HG03060 (cell line): ENCODE results near the gene MICALL2.

Source experiments
- ATAC-seq: cut with Tn5 transposase; IDR thresholded peaks from one replicate; pipeline ENCODE4 v1.9.1; 2021; ENCODE audit warnings: low read depth, moderate number of reproducible peaks; ENCODE audit not compliant: unreplicated experiment

The MICALL2 gene

GRCh38 chr7:1421946-1422345, 37.3 kb downstream of the MICALL2 start:
- ATAC-seq, result no peak

- ATAC-seq, result no peak
Observed at GRCh38 chr7:1421020-1421790, 38.1 kb downstream of the MICALL2 start.

GRCh38 chr7:1419688-1420087, 39.6 kb downstream of the MICALL2 start:
- no peak for ATAC-seq

GRCh38 chr7:1419310-1419634, 40.0 kb downstream of the MICALL2 start:
- no peak for ATAC-seq

GRCh38 chr7:1418505-1419309, 40.6 kb downstream of the MICALL2 start:
- no peak for ATAC-seq

- no peak for ATAC-seq
Observed at GRCh38 chr7:1415389-1415990, 43.8 kb downstream of the MICALL2 start.

- no peak for ATAC-seq
Observed at GRCh38 chr7:1413936-1414639, 45.2 kb downstream of the MICALL2 start.

GRCh38 chr7:1412322-1413261, 46.7 kb downstream of the MICALL2 start:
- no peak for ATAC-seq

GRCh38 chr7:1411414-1411813, 47.9 kb downstream of the MICALL2 start:
- ATAC-seq, result no peak

- no peak for ATAC-seq
Observed at GRCh38 chr7:1410992-1411391, 48.3 kb downstream of the MICALL2 start.

GRCh38 chr7:1409555-1409954, 49.7 kb downstream of the MICALL2 start:
- no peak for ATAC-seq

GRCh38 chr7:1408466-1408865, 50.8 kb downstream of the MICALL2 start:
- no peak for ATAC-seq

GRCh38 chr7:1407892-1408291, 51.4 kb downstream of the MICALL2 start:
- no peak for ATAC-seq

GRCh38 chr7:1404898-1405548, 54.2 kb downstream of the MICALL2 start:
- no peak for ATAC-seq

GRCh38 chr7:1404460-1404809, 54.8 kb downstream of the MICALL2 start:
- ATAC-seq, result no peak

GRCh38 chr7:1403638-1404459, 55.4 kb downstream of the MICALL2 start:
- ATAC-seq, result no peak

GRCh38 chr7:1402791-1403637, 56.3 kb downstream of the MICALL2 start:
- no peak for ATAC-seq
